Measurements from ENCODE around the gene KMT5C. TPM values are rescaled to one million over a fixed set of nuclear protein-coding genes. Genes with fewer than 3 reads are reported as not detected.

The KMT5C gene
- total and polyA plus RNA-seq, 10 of the 15 experiments (the other 5 are each of a cell fraction or from before 2014, with no cell fraction given): 0.20 to 15.8 (median 4.3) TPM; not detected in 1

DNA sequence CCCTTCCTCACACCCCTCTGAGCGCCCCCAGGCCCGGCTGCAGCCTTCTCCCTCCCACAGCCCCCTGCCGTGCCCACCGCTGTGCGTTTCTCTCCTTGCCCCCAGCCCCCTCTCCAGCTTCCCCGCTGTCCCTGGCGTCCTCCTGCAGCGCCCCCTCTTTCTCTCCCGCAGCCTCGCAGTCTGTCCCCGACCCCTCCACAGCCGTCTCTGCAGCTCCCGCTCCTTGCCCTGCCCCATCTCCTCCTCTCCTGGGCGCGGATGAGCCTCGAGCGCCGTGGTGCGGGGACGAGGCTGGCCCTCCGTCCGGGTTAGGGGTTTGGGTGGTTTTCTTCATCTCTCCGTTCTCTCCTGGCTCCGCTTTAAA, 1.1 kb downstream of the KMT5C start:
- Histone ChIP-seq H3K4me2 (ENCODE audit: control insufficient read depth, insufficient read depth) (peak overlapping the region; percentile 99), H3K36me3 (ENCODE audit: control insufficient read depth in 2 of 2, insufficient read depth in 2 of 2, low read length in 1 of 2) (no peaks in the 10 kb centered on the region), H2AFZ (ENCODE audit: control insufficient read depth, low read depth, low read length) (peak overlapping the region; percentile 10; the same call in 1 of the 2 replicates), H3K9me3 (replicated peaks; ENCODE audit: control insufficient read depth, insufficient read depth, low read length) (no peaks in the 10 kb centered on the region), H3K9ac (ENCODE audit: control insufficient read depth, insufficient read depth, low read length) (peak overlapping the region; percentile 93), H4K20me1 (ENCODE audit: control insufficient read depth, insufficient read depth) (no peaks in the 10 kb centered on the region), H3K27me3 (replicated peaks in 1 of 2; ENCODE audit: control insufficient read depth in 2 of 2, insufficient read depth in 2 of 2, low read length in 1 of 2) (no peaks in the 10 kb centered on the region; a peak in 1 of 4 replicates), H3K27ac (ENCODE audit: control insufficient read depth, insufficient read depth) (peak overlapping the region; percentile 51; the same call in 1 of the 2 replicates), H3K4me3 (peak overlapping the region; percentile 85), H3K79me2 (ENCODE audit: control insufficient read depth, insufficient read depth, low read length) (peaks cover 7% of the 10 kb centered on the region), H3K4me1 (ENCODE audit: control insufficient read depth, insufficient read depth, low read length) (peaks cover 10% of the 10 kb centered on the region)
- RAD21 ChIA-PET (ENCODE audit: unreplicated experiment): no interaction called here
- BruUV-seq (replicated peaks): no TSS peak
- CTCF ChIA-PET: interaction anchor here (0.6 to 1.0 kb wide), 4 partner anchors 24 to 113 kb away, joined by 3 read pairs; partner anchors contain the start of gene TMEM238
- WGBS (ENCODE audit: insufficient coverage, insufficient replicate concordance, low lambda C conversion rate, missing lambda C conversion rate): 2% methylated on average over 17 of the region's 24 CpGs
- FAIRE-seq (no peak), ATAC-seq (no peak), DNase-seq (ENCODE audit: low read depth, low spot score) (no peak)
- SMC1A ChIA-PET (ENCODE audit: uncharacterized antibody, unreplicated experiment): no interaction called here
- intact Hi-C loops (cut with micrococcal nuclease; ENCODE audit: unreplicated experiment) (no loop called here), in situ Hi-C loops (cut with MboI) (no loop called here)
- POLR2A ChIA-PET: interaction anchor here (0.7 to 1.8 kb wide), 4 partner anchors 42 to 136 kb away, joined by 3 to 5 read pairs (median 4); partner anchors contain the start of genes TMEM238 and ZNF628
- TF ChIP-seq CTCF (IDR thresholded peaks at IDR 0.05 in 2 of 3, conservative IDR thresholded peaks at IDR 0.05 in 1 of 3; ENCODE audit: control insufficient read depth in 2 of 3, extremely low read depth in 1 of 3, insufficient read depth in 1 of 3, low read depth in 3 of 3, low read length in 3 of 3) (peak; percentile 21 to 27 (median 23); a peak in 4 of 6 replicates), FOXK2 (IDR thresholded peaks at IDR 0.05) (no peak), HDGF (IDR thresholded peaks at IDR 0.05) (0 out of 2 replicates have a peak, but pooled peaks have one; percentile 21), CHD1 (IDR thresholded peaks at IDR 0.05; ENCODE audit: low read depth, low read length) (0 out of 2 replicates have a peak, but pooled peaks have one; percentile 43), NR2C1 (IDR thresholded peaks at IDR 0.05) (no peak), CEBPB (IDR thresholded peaks at IDR 0.05; ENCODE audit: borderline replicate concordance in 1 of 2, low read depth in 2 of 2, low read length in 2 of 2) (no peak), NR2C2 (IDR thresholded peaks at IDR 0.05; ENCODE audit: borderline replicate concordance, control insufficient read depth, insufficient read length, low read depth) (no peak), EED (IDR thresholded peaks at IDR 0.05; ENCODE audit: low read depth) (no peak), IKZF2 (IDR thresholded peaks at IDR 0.05) (peak; percentile 10 to 32; a peak in 1 of 4 replicates)
- TF ChIP-seq, protein P1, sequence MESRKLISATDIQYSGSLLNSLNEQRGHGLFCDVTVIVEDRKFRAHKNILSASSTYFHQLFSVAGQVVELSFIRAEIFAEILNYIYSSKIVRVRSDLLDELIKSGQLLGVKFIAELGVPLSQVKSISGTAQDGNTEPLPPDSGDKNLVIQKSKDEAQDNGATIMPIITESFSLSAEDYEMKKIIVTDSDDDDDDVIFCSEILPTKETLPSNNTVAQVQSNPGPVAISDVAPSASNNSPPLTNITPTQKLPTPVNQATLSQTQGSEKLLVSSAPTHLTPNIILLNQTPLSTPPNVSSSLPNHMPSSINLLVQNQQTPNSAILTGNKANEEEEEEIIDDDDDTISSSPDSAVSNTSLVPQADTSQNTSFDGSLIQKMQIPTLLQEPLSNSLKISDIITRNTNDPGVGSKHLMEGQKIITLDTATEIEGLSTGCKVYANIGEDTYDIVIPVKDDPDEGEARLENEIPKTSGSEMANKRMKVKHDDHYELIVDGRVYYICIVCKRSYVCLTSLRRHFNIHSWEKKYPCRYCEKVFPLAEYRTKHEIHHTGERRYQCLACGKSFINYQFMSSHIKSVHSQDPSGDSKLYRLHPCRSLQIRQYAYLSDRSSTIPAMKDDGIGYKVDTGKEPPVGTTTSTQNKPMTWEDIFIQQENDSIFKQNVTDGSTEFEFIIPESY (IDR thresholded peaks at IDR 0.05): no peak
- TF ChIP-seq, protein P2, sequence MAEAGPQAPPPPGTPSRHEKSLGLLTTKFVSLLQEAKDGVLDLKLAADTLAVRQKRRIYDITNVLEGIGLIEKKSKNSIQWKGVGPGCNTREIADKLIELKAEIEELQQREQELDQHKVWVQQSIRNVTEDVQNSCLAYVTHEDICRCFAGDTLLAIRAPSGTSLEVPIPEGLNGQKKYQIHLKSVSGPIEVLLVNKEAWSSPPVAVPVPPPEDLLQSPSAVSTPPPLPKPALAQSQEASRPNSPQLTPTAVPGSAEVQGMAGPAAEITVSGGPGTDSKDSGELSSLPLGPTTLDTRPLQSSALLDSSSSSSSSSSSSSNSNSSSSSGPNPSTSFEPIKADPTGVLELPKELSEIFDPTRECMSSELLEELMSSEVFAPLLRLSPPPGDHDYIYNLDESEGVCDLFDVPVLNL (IDR thresholded peaks at IDR 0.05; ENCODE audit: low read depth, low read length): no peak
- TF ChIP-seq, protein P3, sequence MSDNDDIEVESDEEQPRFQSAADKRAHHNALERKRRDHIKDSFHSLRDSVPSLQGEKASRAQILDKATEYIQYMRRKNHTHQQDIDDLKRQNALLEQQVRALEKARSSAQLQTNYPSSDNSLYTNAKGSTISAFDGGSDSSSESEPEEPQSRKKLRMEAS (IDR thresholded peaks at IDR 0.05; ENCODE audit: low read depth, low read length): no peak
